Prostate gland (tissue), 2 donors: ENCODE data around the gene FAM3C. TPM values are rescaled to one million over a fixed set of nuclear protein-coding genes. Genes with fewer than 3 reads are reported as not detected.

ENCODE experiments used
- DNase-seq: peaks from one replicate; pipeline ENCODE4 v3.0.0-alpha.2; 2019; ENCODE audit warnings: low spot score
- H3K27ac ChIP-seq, 2 donors: fragments of 200-600 bp; sonication (generic); 2 replicates each; pipeline ENCODE4 v1.5.1; 2017 to 2019
- H3K27me3 ChIP-seq: fragments of 200-600 bp; sonication (generic); replicated peaks from 2 replicates; pipeline ENCODE4 v1.5.1; 2019; ENCODE audit not compliant: insufficient read depth
- H3K36me3 ChIP-seq, 2 donors: fragments of 200-600 bp; sonication (generic); 1 replicate in 1 of 2; 2 replicates in 1 of 2; pipeline versions ENCODE4 v1.5.1 to v1.8.1; 2017 to 2019
- H3K4me1 ChIP-seq: fragments of 200-600 bp; sonication (generic); replicated peaks from 2 replicates; pipeline ENCODE4 v1.5.1; 2019
- H3K4me3 ChIP-seq, 2 donors: fragments of 200-600 bp; sonication (generic); 2 replicates each; pipeline ENCODE4 v1.5.1; 2017 to 2019
- H3K9me3 ChIP-seq: fragments of 200-600 bp; sonication (generic); 2 replicates; pipeline ENCODE4 v1.5.1; 2017
- CTCF ChIP-seq, 4 experiments: fragments of 200-600 bp in 2 of 4; fragments of 450-650 bp in 2 of 4; sonication (generic) in 2 of 4; IDR thresholded peaks; 1 replicate in 3 of 4; 2 replicates in 1 of 4; pipeline ENCODE4 v1.5.1; 2016 to 2019; ENCODE audit warnings: antibody characterized with exemption in 4 of 4, mild to moderate bottlenecking in 2 of 4, moderate library complexity in 2 of 4
- POLR2A ChIP-seq: fragments of 450-650 bp; IDR thresholded peaks from one replicate; pipeline ENCODE4 v1.6.1; 2016; ENCODE audit warnings: antibody characterized with exemption, mild to moderate bottlenecking
- POLR2AphosphoS5 ChIP-seq: sonication (generic); formaldehyde crosslinking; IDR thresholded peaks from one replicate; pipeline ENCODE4 v1.6.1; 2017; ENCODE audit warnings: antibody characterized with exemption
- WGBS: methylation state at CpG from one replicate; pipeline ENCODE4 v1.1.5; 2018; 5-methylcytosine and 5-hydroxymethylcytosine counted together
- intact Hi-C: fragments of 100-400 bp; cut with DNase I; formaldehyde crosslinking; loops from one replicate; pipeline ENCODE4 v1.14.2; 2022
- total RNA-seq, 2 donors: library from RNA; depleted of rRNA; stranded (reverse); fragments of >200 nt; gene quantifications; one replicate each; pipeline ENCODE4 v1.1.0, GENCODE V29; 2016

FAM3C gene
- total RNA-seq, 2 donors from 2014 or later = 31.9 to 34.8 TPM

- intact Hi-C loops = no loop called here
- 60% methylated on average over 2 of the region's 2 CpGs for WGBS
- no peak for TF ChIP-seq POLR2A
- Histone ChIP-seq H3K36me3 (no peaks in the 10 kb centered on the region), H3K4me1 (no peaks in the 10 kb centered on the region), H3K27ac (no peak overlapping the region), H3K27me3 (no peaks in the 10 kb centered on the region), H3K9me3 (no peaks in the 10 kb centered on the region), H3K4me3 (no peak overlapping the region)
- DNase-seq = no peak
Measured at GRCh38 chr7:121344093-121344492, 52.0 kb downstream of the FAM3C start.

GRCh38 chr7:121343302-121343701 is 52.8 kb downstream of the FAM3C start:
- intact Hi-C loops = no loop called here
- no peak overlapping the region for H3K4me3 ChIP-seq
- H3K27me3 ChIP-seq = no peaks in the 10 kb centered on the region
- 41% methylated on average over 3 of the region's 3 CpGs for WGBS
- no peak for TF ChIP-seq CTCF (IDR thresholded peaks at IDR 0.05)
- TF ChIP-seq POLR2AphosphoS5 = no peak
- no peaks in the 10 kb centered on the region for H3K9me3 ChIP-seq
- no peak for DNase-seq
- H3K36me3 ChIP-seq = no peaks in the 10 kb centered on the region
- no peaks in the 10 kb centered on the region for H3K4me1 ChIP-seq
- H3K27ac ChIP-seq = no peak overlapping the region

- Histone ChIP-seq H3K4me3 (no peak overlapping the region), H3K27me3 (no peaks in the 10 kb centered on the region), H3K36me3 (no peaks in the 10 kb centered on the region), H3K27ac (no peak overlapping the region), H3K9me3 (no peaks in the 10 kb centered on the region), H3K4me1 (no peaks in the 10 kb centered on the region)
- TF ChIP-seq POLR2A (no peak), CTCF (IDR thresholded peaks at IDR 0.05) (no peak), POLR2AphosphoS5 (no peak)
- no peak for DNase-seq
- intact Hi-C loops = no loop called here
- WGBS = 82% methylated on average over 4 of the region's 4 CpGs
Measured at GRCh38 chr7:121342631-121343030, 53.5 kb downstream of the FAM3C start.

- Histone ChIP-seq H3K27me3 (no peaks in the 10 kb centered on the region), H3K36me3 (no peaks in the 10 kb centered on the region), H3K4me1 (no peaks in the 10 kb centered on the region), H3K9me3 (no peaks in the 10 kb centered on the region), H3K4me3 (no peak overlapping the region), H3K27ac (no peak overlapping the region)
- intact Hi-C loops = no loop called here
- TF ChIP-seq POLR2AphosphoS5 (no peak), POLR2A (no peak), CTCF (IDR thresholded peaks at IDR 0.05) (no peak)
- no peak for DNase-seq
Measured at GRCh38 chr7:121341933-121342332, 54.2 kb downstream of the FAM3C start.

GRCh38 chr7:121339082-121339481 is 57.0 kb downstream of the FAM3C start:
- WGBS = 90% methylated on average over 5 of the region's 5 CpGs
- Histone ChIP-seq H3K27me3 (no peaks in the 10 kb centered on the region), H3K4me1 (no peaks in the 10 kb centered on the region), H3K36me3 (no peaks in the 10 kb centered on the region), H3K27ac (no peak overlapping the region), H3K9me3 (no peaks in the 10 kb centered on the region), H3K4me3 (no peak overlapping the region)
- DNase-seq = no peak
- TF ChIP-seq POLR2A (no peak), CTCF (IDR thresholded peaks at IDR 0.05) (no peak), POLR2AphosphoS5 (no peak)
- intact Hi-C loops = no loop called here
